GM12878 (cell line): Measurements from ENCODE around the gene SNX11. TPM values are rescaled to one million over a fixed set of nuclear protein-coding genes. Genes with fewer than 3 reads are reported as not detected.

ENCODE experiments used
- ATAC-seq: fragments of 200-7000 bp; cut with Tn5 transposase; 3 replicates; pipeline ENCODE4 v1.9.1; 2020; ENCODE audit warnings: mild to moderate bottlenecking, moderate library complexity
- BruUV-seq: library from RNA; stranded (reverse); fragments of 400-500 nt; replicated peaks from 2 replicates; lab custom pipeline; 2021; lab: Mats Ljungman, UMichigan
- CTCF ChIA-PET: fragments of 300-600 bp; sonication (Branson Sonifier 250); formaldehyde crosslinking; extraction: SDS; loops from one replicate; lab custom pipeline; 2021; ENCODE audit warnings: inconsistent platforms; lab: Yijun Ruan, JAX
- POLR2A ChIA-PET: fragments of 350-600 bp; formaldehyde crosslinking; extraction: SDS; loops from one replicate; lab custom pipeline; 2021; ENCODE audit warnings: inconsistent platforms; lab: Charles Lee
- RAD21 ChIA-PET: fragments of 300-600 bp; sonication (Branson Sonifier 250); formaldehyde crosslinking; loops from one replicate; lab custom pipeline; 2023; ENCODE audit warnings: antibody characterized with exemption; ENCODE audit not compliant: unreplicated experiment; lab: Charles Lee
- SMC1A ChIA-PET: fragments of 300-600 bp; sonication (Branson Sonifier 250); formaldehyde crosslinking; loops from one replicate; lab custom pipeline; 2023; ENCODE audit not compliant: unreplicated experiment, uncharacterized antibody; lab: Charles Lee
- DNase-seq: peaks from one replicate; pipeline ENCODE4 v3.0.0-alpha.2; 2011; ENCODE audit warnings: low read depth, low spot score
- FAIRE-seq: peaks from 3 replicates; lab custom pipeline; 2011; peaks lifted over from hg19 to GRCh38; lab: Jason Lieb, UNC
- H2AFZ ChIP-seq: 2 replicates; pipeline ENCODE4 v1.6.0; 2011; ENCODE audit warnings: low read depth, low read length, control low read depth; ENCODE audit not compliant: control insufficient read depth
- H3K27ac ChIP-seq: 2 replicates; pipeline ENCODE4 v1.5.1; 2011; ENCODE audit warnings: control low read depth; ENCODE audit not compliant: control insufficient read depth, insufficient read depth
- H3K27me3 ChIP-seq, 2 experiments: replicated peaks in 1 of 2; 2 replicates each; pipeline versions ENCODE4 v1.6.0 to v1.6.1; 2011; ENCODE audit warnings: low read length in 1 of 2; ENCODE audit not compliant: control insufficient read depth in 2 of 2, insufficient read depth in 2 of 2
- H3K36me3 ChIP-seq, 2 experiments: 2 replicates each; pipeline ENCODE4 v1.5.1; 2011; ENCODE audit warnings: low read length in 1 of 2; ENCODE audit not compliant: control insufficient read depth in 2 of 2, insufficient read depth in 2 of 2
- H3K4me1 ChIP-seq: 2 replicates; pipeline ENCODE4 v1.6.1; 2011; ENCODE audit warnings: mild to moderate bottlenecking, low read length, moderate library complexity, mixed read lengths; ENCODE audit not compliant: control insufficient read depth, insufficient read depth
- H3K4me2 ChIP-seq: 2 replicates; pipeline ENCODE4 v1.6.0; 2011; ENCODE audit warnings: control low read depth; ENCODE audit not compliant: control insufficient read depth, insufficient read depth
- H3K4me3 ChIP-seq: fragments of 200-600 bp; sonication (generic); 2 replicates; pipeline ENCODE4 v1.5.1; 2016
- H3K79me2 ChIP-seq: 2 replicates; pipeline ENCODE4 v1.6.0; 2011; ENCODE audit warnings: low read length; ENCODE audit not compliant: control insufficient read depth, insufficient read depth
- H3K9ac ChIP-seq: 2 replicates; pipeline ENCODE4 v1.8.0; 2011; ENCODE audit warnings: low read length, control low read depth, mixed read lengths; ENCODE audit not compliant: control insufficient read depth, insufficient read depth
- H3K9me3 ChIP-seq: replicated peaks from 3 replicates; pipeline ENCODE4 v1.5.1; 2011; ENCODE audit warnings: mild to moderate bottlenecking, low read length; ENCODE audit not compliant: control insufficient read depth, insufficient read depth
- H4K20me1 ChIP-seq: 2 replicates; pipeline ENCODE4 v1.6.0; 2011; ENCODE audit not compliant: control insufficient read depth, insufficient read depth
- NFYA ChIP-seq: IDR thresholded peaks from 2 replicates; pipeline ENCODE4 v1.6.1; 2011; ENCODE audit warnings: low read depth, mild to moderate bottlenecking, low read length, improper control_type of control experiment, borderline replicate concordance
- NFYB ChIP-seq: IDR thresholded peaks from 2 replicates; pipeline ENCODE4 v1.6.1; 2011; ENCODE audit warnings: low read depth, mild to moderate bottlenecking, low read length, improper control_type of control experiment, moderate library complexity; ENCODE audit not compliant: insufficient read depth
- NR2F1 ChIP-seq: fragments of 450-650 bp; conservative IDR thresholded peaks from 2 replicates; pipeline ENCODE4 v1.6.1; 2017; ENCODE audit warnings: mild to moderate bottlenecking
- SUPT20H ChIP-seq: IDR thresholded peaks from 2 replicates; pipeline ENCODE4 v1.6.1; 2011; ENCODE audit warnings: low read depth, mild to moderate bottlenecking, low read length, moderate library complexity, borderline replicate concordance; ENCODE audit not compliant: control insufficient read depth
- SUZ12 ChIP-seq: fragments of 200-600 bp; sonication (generic); IDR thresholded peaks from one replicate; pipeline ENCODE4 v1.6.1; 2018; ENCODE audit warnings: antibody characterized with exemption, mild to moderate bottlenecking; ENCODE audit not compliant: unreplicated experiment
- WGBS: methylation state at CpG from one replicate; pipeline ENCODE4 v1.1.6; 2016; ENCODE audit warnings: low lambda C conversion rate; ENCODE audit not compliant: insufficient replicate concordance, insufficient coverage; ENCODE audit errors: missing lambda C conversion rate; 5-methylcytosine and 5-hydroxymethylcytosine counted together
- in situ Hi-C: fragments of 300-500 bp; cut with MboI; formaldehyde crosslinking; loops from 9 replicates; pipeline ENCODE4 v1.14.3; 2018; ENCODE audit warnings: mixed read lengths
- intact Hi-C: fragments of 100-400 bp; cut with micrococcal nuclease; formaldehyde crosslinking; loops from one replicate; pipeline ENCODE4 v1.14.2; 2022; ENCODE audit not compliant: unreplicated experiment
- polyA plus RNA-seq, 11 experiments: library from polyadenylated mRNA; depleted of rRNA in 4 of 11; unstranded in 6 of 11; stranded (reverse) in 5 of 11; fragments of >200 nt; fragmentation: Nextera tagmentation in 4 of 11; fragmentation: Illumina TruSeq in 1 of 11; extraction: Ambion mirVana in 4 of 11; extraction: Trizol in 1 of 11; gene quantifications; 1 replicate in 1 of 11; 2 replicates in 10 of 11; pipeline versions ENCODE4 v1.2.1 to v1.2.3, GENCODE V29; 2011 to 2016; ENCODE audit warnings: inconsistent platforms in 2 of 11, missing spikeins in 2 of 11, low read depth in 1 of 11
- total RNA-seq, 4 experiments: library from RNA; depleted of rRNA in 3 of 4; stranded (reverse); fragments of >200 nt in 3 of 4; fragmentation: Illumina TruSeq in 1 of 4; extraction: Trizol in 1 of 4; gene quantifications; 2 replicates each; pipeline versions ENCODE4 v1.2.1 to v1.2.3, GENCODE V29; 2013 to 2021

SNX11 gene
- total and polyA plus RNA-seq, 10 of the 15 experiments (the other 5 are each of a cell fraction or from before 2014, with no cell fraction given): 34.2 to 127 (median 61.8) TPM

GRCh38 chr17:48058393-48059124, 49.0 kb upstream of the SNX11 start:
- FAIRE-seq: no peak
- Histone ChIP-seq H3K4me3 (no peak overlapping the region), H3K4me2 (no peak overlapping the region), H4K20me1 (no peaks in the 10 kb centered on the region), H2AFZ (no peak overlapping the region), H3K27ac (no peak overlapping the region), H3K27me3 (no peaks in the 10 kb centered on the region), H3K9me3 (no peaks in the 10 kb centered on the region), H3K36me3 (peaks cover 41 to 46% of the 10 kb centered on the region in 2 experiments), H3K79me2 (peaks cover 46% of the 10 kb centered on the region), H3K4me1 (peaks cover 22% of the 10 kb centered on the region), H3K9ac (no peak overlapping the region)
- CTCF ChIA-PET: interaction anchor here (0.6 to 7.2 kb wide), 8 partner anchors 10 to 827 kb away, joined by 3 to 43 read pairs (median 10); no protein-coding TSS in a partner anchor
- no peak for DNase-seq
- ATAC-seq: no peak
- SMC1A ChIA-PET: interaction anchor here (1.0 to 3.9 kb wide), 5 partner anchors 9 to 27 kb away, joined by 3 to 15 read pairs (median 5); no protein-coding TSS in a partner anchor
- intact Hi-C loops (no loop called here), in situ Hi-C loops (no loop called here)
- BruUV-seq: no TSS peak
- RAD21 ChIA-PET: interaction anchor here (0.6 to 5.7 kb wide), 3 partner anchors 8 to 32 kb away, joined by 3 to 32 read pairs (median 3); no protein-coding TSS in a partner anchor
- TF ChIP-seq NFYB (no peak), NR2F1 (no peak), NFYA (no peak), SUPT20H (no peak), SUZ12 (no peak)
- WGBS: 84% methylated on average over 11 of the region's 11 CpGs
- POLR2A ChIA-PET: interaction anchor here (1.1 to 2.2 kb wide), 3 partner anchors 9 to 32 kb away, joined by 3 to 15 read pairs (median 4); partner anchors contain the start of gene NFE2L1
